Smooth muscle cell (in vitro differentiated cells): ENCODE measurements around the gene FANCD2. TPM values are rescaled to one million over a fixed set of nuclear protein-coding genes. Genes with fewer than 3 reads are reported as not detected.
"Not testable (repeated sequence)": the region's sequence is repeated elsewhere in the genome, so short reads cannot be mapped to it uniquely, and the experiment has no call there.

Experiments
- DNase-seq: peaks from one replicate; lab custom pipeline; 2025; ENCODE audit not compliant: unreplicated experiment; lab: John Stamatoyannopoulos, UW
- H2AFZ ChIP-seq: fragments of 200-600 bp; sonication (generic); 2 replicates; pipeline ENCODE4 v1.6.0; 2016; ENCODE audit warnings: antibody characterized with exemption, low read depth, mild to moderate bottlenecking
- H3F3A ChIP-seq: fragments of 200-600 bp; sonication (generic); 2 replicates; pipeline ENCODE4 v1.6.0; 2017; ENCODE audit warnings: antibody characterized with exemption, low read depth
- H3K27ac ChIP-seq: fragments of 200-600 bp; sonication (generic); 2 replicates; pipeline ENCODE4 v1.5.1; 2016; ENCODE audit warnings: low read depth, mild to moderate bottlenecking
- H3K27me3 ChIP-seq: fragments of 200-600 bp; sonication (generic); 2 replicates; pipeline ENCODE4 v1.6.1; 2016; ENCODE audit warnings: low read depth, mild to moderate bottlenecking
- H3K36me3 ChIP-seq: fragments of 200-600 bp; sonication (generic); 2 replicates; pipeline ENCODE4 v1.5.1; 2016; ENCODE audit warnings: low read depth
- H3K4me1 ChIP-seq: fragments of 200-600 bp; sonication (generic); 2 replicates; pipeline ENCODE4 v1.5.1; 2016; ENCODE audit warnings: low read depth
- H3K4me2 ChIP-seq: fragments of 200-600 bp; sonication (generic); 2 replicates; pipeline ENCODE4 v1.6.0; 2016; ENCODE audit warnings: mild to moderate bottlenecking
- H3K4me3 ChIP-seq: fragments of 200-600 bp; sonication (generic); 2 replicates; pipeline ENCODE4 v1.5.1; 2016; ENCODE audit warnings: mild to moderate bottlenecking
- H3K79me2 ChIP-seq: fragments of 200-600 bp; sonication (generic); 2 replicates; pipeline ENCODE4 v1.6.0; 2016; ENCODE audit warnings: low read depth, mild to moderate bottlenecking
- H3K9ac ChIP-seq: fragments of 200-600 bp; sonication (generic); 2 replicates; pipeline ENCODE4 v1.6.0; 2016; ENCODE audit warnings: low read depth
- H3K9me3 ChIP-seq: fragments of 200-600 bp; sonication (generic); replicated peaks from 2 replicates; pipeline ENCODE4 v1.5.1; 2016; ENCODE audit warnings: low read depth
- H4K20me1 ChIP-seq: fragments of 200-600 bp; sonication (generic); 2 replicates; pipeline ENCODE4 v1.6.0; 2016; ENCODE audit warnings: low read depth
- WGBS: methylation state at CpG from one replicate; pipeline ENCODE4 v1.1.7; 2016; ENCODE audit warnings: low lambda C conversion rate; 5-methylcytosine and 5-hydroxymethylcytosine counted together
- polyA plus RNA-seq: library from polyadenylated mRNA; unstranded; fragments of >200 nt; fragmentation: Nextera tagmentation; extraction: Ambion mirVana; gene quantifications from 2 replicates; pipeline ENCODE4 v1.2.1, GENCODE V29; 2016
- total RNA-seq: library from RNA; depleted of rRNA; stranded (reverse); fragments of >200 nt; gene quantifications from 2 replicates; pipeline ENCODE4 v1.2.3, GENCODE V29; 2014
- TF ChIP-seq, protein P1 (sequence below): fragments of 200-600 bp; sonication (generic); IDR thresholded peaks from 2 replicates; pipeline ENCODE4 v1.5.1; 2017; ENCODE audit warnings: borderline replicate concordance, mild to moderate bottlenecking, antibody characterized with exemption; ENCODE audit not compliant: insufficient read depth, poor library complexity, severe bottlenecking

FANCD2 gene
- total and polyA plus RNA-seq, 2 experiments from 2014 or later, result 4.4 to 7.6 TPM

GRCh38 chr3:10119376-10119775 is 93.1 kb downstream of the FANCD2 start:
- no peaks in the 10 kb centered on the region for H3K36me3 ChIP-seq
- peaks cover 8% of the 10 kb centered on the region for H3K4me1 ChIP-seq
- 90% methylated on average over 4 of the region's 4 CpGs for WGBS
- no peaks in the 10 kb centered on the region for H3K27me3 ChIP-seq
- H3K9me3 ChIP-seq, result no peaks in the 10 kb centered on the region
- H3K9ac ChIP-seq, result no peak overlapping the region
- DNase-seq, result no peak
- H3K4me3 ChIP-seq, result no peak overlapping the region
- no peak overlapping the region for H2AFZ ChIP-seq
- no peak overlapping the region for H3K4me2 ChIP-seq
- peaks cover 83% of the 10 kb centered on the region for H3K79me2 ChIP-seq
- peaks cover 75% of the 10 kb centered on the region for H4K20me1 ChIP-seq
- TF ChIP-seq, protein P1, sequence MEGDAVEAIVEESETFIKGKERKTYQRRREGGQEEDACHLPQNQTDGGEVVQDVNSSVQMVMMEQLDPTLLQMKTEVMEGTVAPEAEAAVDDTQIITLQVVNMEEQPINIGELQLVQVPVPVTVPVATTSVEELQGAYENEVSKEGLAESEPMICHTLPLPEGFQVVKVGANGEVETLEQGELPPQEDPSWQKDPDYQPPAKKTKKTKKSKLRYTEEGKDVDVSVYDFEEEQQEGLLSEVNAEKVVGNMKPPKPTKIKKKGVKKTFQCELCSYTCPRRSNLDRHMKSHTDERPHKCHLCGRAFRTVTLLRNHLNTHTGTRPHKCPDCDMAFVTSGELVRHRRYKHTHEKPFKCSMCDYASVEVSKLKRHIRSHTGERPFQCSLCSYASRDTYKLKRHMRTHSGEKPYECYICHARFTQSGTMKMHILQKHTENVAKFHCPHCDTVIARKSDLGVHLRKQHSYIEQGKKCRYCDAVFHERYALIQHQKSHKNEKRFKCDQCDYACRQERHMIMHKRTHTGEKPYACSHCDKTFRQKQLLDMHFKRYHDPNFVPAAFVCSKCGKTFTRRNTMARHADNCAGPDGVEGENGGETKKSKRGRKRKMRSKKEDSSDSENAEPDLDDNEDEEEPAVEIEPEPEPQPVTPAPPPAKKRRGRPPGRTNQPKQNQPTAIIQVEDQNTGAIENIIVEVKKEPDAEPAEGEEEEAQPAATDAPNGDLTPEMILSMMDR, result no peak
- H3F3A ChIP-seq, result no peaks in the 10 kb centered on the region
- H3K27ac ChIP-seq, result no peak overlapping the region

GRCh38 chr3:10121064-10121463 is 94.8 kb downstream of the FANCD2 start:
- Histone ChIP-seq H3K27ac (no peak overlapping the region), H3F3A (no peaks in the 10 kb centered on the region), H3K36me3 (peaks cover 4% of the 10 kb centered on the region), H3K4me1 (peaks cover 8% of the 10 kb centered on the region), H4K20me1 (peaks cover 92% of the 10 kb centered on the region), H3K27me3 (no peaks in the 10 kb centered on the region), H3K4me3 (no peak overlapping the region), H3K9ac (no peak overlapping the region), H3K9me3 (no peaks in the 10 kb centered on the region), H3K4me2 (no peak overlapping the region), H3K79me2 (peaks cover 84% of the 10 kb centered on the region), H2AFZ (no peak overlapping the region)
- 94% methylated on average over 2 of the region's 2 CpGs for WGBS
- no peak for DNase-seq
- TF ChIP-seq, protein P1, result no peak

DNA sequence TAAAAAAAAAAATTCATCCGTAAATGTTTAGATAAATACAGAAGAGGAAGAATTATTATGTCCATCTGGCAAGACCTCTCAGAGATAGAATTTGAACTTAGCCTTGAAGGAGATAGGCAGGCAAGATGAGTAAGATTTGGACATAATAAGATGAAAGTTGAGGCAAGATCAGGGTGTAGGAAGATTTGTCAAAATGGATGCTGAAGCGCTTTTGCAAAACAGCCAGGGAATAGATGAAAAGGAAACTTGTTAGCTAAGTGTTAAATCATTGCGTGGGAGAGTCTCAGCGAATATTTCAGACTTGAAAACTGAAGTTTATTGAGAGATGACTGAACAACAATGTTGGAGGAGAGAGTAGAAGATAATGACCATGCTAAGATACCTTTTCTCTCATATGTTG is 96.5 kb downstream of the FANCD2 start:
- Histone ChIP-seq H3K4me1 (no peaks in the 10 kb centered on the region), H3F3A (no peaks in the 10 kb centered on the region), H3K27me3 (no peaks in the 10 kb centered on the region), H3K36me3 (peaks cover 7% of the 10 kb centered on the region), H3K4me3 (no peak overlapping the region), H2AFZ (no peak overlapping the region), H3K9ac (no peak overlapping the region), H4K20me1 (peaks cover 91% of the 10 kb centered on the region), H3K4me2 (no peak overlapping the region), H3K79me2 (peaks cover 67% of the 10 kb centered on the region), H3K9me3 (no peaks in the 10 kb centered on the region), H3K27ac (no peak overlapping the region)
- TF ChIP-seq, protein P1, result no peak
- no peak for DNase-seq
- 96% methylated on average over 4 of the region's 4 CpGs for WGBS

DNA sequence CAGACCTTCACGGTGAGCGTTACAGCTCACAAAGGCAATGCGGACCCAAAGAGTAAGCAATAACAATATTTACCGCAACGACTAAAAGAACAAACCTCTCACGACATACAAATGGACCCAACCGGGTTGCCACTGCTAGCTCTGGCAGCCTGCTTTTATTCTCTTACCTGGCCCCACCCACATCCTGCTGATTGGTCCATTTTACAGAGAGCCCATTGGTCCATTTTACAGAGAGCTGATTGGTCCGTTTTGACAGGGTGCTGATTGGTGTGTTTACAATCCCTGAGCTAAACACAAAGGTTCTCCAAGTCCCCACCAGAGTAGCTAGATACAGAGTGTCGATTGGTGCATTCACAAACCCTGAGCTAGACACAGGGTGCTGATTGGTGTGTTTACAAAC is 109.6 kb downstream of the FANCD2 start:
- not testable (repeated sequence) for H3K4me3 ChIP-seq, H3K9ac ChIP-seq, H3K9me3 ChIP-seq, H2AFZ ChIP-seq, H3K4me2 ChIP-seq, H3K27ac ChIP-seq, H3K27me3 ChIP-seq, H3F3A ChIP-seq, H3K36me3 ChIP-seq, DNase-seq, H4K20me1 ChIP-seq, H3K4me1 ChIP-seq, H3K79me2 ChIP-seq
- WGBS, result 98% methylated on average over 9 of the region's 9 CpGs
